ENCODE measurements around the gene VRTN.

GRCh38 chr14:74380172-74380571 lies 31.9 kb downstream of the VRTN start:
- TF ChIP-seq NFYB (IDR thresholded peaks at IDR 0.05; ENCODE audit: extremely low read depth, insufficient read length) (no peak), TCF7L2 (IDR thresholded peaks at IDR 0.05; ENCODE audit: low read depth, low read length) (no peak), ZBTB33 (CRISPR knock-in tag; IDR thresholded peaks at IDR 0.05) (no peak), SOX6 (IDR thresholded peaks at IDR 0.05) (no peak), RBBP5 (IDR thresholded peaks at IDR 0.05; ENCODE audit: borderline replicate concordance, insufficient read depth, low read length, poor library complexity, severe bottlenecking) (no peak), BRF1 (IDR thresholded peaks at IDR 0.05; ENCODE audit: borderline replicate concordance, extremely low read depth, insufficient read length) (no peak), ZC3H4 (CRISPR knock-in tag; IDR thresholded peaks at IDR 0.05; ENCODE audit: borderline replicate concordance) (no peak), NFRKB (IDR thresholded peaks at IDR 0.05; ENCODE audit: low read depth) (no peak), E2F6 (IDR thresholded peaks at IDR 0.05; ENCODE audit: borderline replicate concordance in 1 of 2, extremely low read depth in 1 of 2, insufficient read depth in 1 of 2, insufficient read length in 1 of 2, low read depth in 1 of 2, low read length in 1 of 2, poor library complexity in 1 of 2, severe bottlenecking in 1 of 2) (no peak)
- TF ChIP-seq, protein P1, sequence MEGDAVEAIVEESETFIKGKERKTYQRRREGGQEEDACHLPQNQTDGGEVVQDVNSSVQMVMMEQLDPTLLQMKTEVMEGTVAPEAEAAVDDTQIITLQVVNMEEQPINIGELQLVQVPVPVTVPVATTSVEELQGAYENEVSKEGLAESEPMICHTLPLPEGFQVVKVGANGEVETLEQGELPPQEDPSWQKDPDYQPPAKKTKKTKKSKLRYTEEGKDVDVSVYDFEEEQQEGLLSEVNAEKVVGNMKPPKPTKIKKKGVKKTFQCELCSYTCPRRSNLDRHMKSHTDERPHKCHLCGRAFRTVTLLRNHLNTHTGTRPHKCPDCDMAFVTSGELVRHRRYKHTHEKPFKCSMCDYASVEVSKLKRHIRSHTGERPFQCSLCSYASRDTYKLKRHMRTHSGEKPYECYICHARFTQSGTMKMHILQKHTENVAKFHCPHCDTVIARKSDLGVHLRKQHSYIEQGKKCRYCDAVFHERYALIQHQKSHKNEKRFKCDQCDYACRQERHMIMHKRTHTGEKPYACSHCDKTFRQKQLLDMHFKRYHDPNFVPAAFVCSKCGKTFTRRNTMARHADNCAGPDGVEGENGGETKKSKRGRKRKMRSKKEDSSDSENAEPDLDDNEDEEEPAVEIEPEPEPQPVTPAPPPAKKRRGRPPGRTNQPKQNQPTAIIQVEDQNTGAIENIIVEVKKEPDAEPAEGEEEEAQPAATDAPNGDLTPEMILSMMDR (IDR thresholded peaks at IDR 0.05 in 2 of 3, conservative IDR thresholded peaks at IDR 0.05 in 1 of 3; ENCODE audit: insufficient read depth in 2 of 3, low read depth in 1 of 3, low read length in 3 of 3) = no peak
- TF ChIP-seq, protein P2, sequence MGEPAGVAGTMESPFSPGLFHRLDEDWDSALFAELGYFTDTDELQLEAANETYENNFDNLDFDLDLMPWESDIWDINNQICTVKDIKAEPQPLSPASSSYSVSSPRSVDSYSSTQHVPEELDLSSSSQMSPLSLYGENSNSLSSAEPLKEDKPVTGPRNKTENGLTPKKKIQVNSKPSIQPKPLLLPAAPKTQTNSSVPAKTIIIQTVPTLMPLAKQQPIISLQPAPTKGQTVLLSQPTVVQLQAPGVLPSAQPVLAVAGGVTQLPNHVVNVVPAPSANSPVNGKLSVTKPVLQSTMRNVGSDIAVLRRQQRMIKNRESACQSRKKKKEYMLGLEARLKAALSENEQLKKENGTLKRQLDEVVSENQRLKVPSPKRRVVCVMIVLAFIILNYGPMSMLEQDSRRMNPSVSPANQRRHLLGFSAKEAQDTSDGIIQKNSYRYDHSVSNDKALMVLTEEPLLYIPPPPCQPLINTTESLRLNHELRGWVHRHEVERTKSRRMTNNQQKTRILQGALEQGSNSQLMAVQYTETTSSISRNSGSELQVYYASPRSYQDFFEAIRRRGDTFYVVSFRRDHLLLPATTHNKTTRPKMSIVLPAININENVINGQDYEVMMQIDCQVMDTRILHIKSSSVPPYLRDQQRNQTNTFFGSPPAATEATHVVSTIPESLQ (CRISPR knock-in tag; IDR thresholded peaks at IDR 0.05) = no peak
